Calu3 (cell line): ENCODE measurements around the gene CYTH1. TPM values are rescaled to one million over a fixed set of nuclear protein-coding genes. Genes with fewer than 3 reads are reported as not detected.

ENCODE experiments used
- BruUV-seq: library from RNA; stranded (reverse); fragments of 400-500 nt; replicated peaks from 2 replicates; lab custom pipeline; 2021; lab: Mats Ljungman, UMichigan
- CTCF ChIA-PET: fragments of 300-600 bp; sonication (Branson Sonifier 250); formaldehyde crosslinking; loops from one replicate; lab custom pipeline; 2022; ENCODE audit warnings: antibody characterized with exemption; lab: Charles Lee
- DNase-seq: peaks from one replicate; pipeline ENCODE4 v3.0.0; 2022
- H3K27ac Mint-ChIP-seq: one replicate; pipeline ENCODE4 v1.8.0; 2022; ENCODE audit warnings: mixed read lengths; ENCODE audit not compliant: unreplicated experiment
- H3K27me3 Mint-ChIP-seq: one replicate; pipeline ENCODE4 v1.8.0; 2022; ENCODE audit warnings: mixed read lengths; ENCODE audit not compliant: unreplicated experiment
- H3K36me3 Mint-ChIP-seq: one replicate; pipeline ENCODE4 v1.8.0; 2022; ENCODE audit warnings: mild to moderate bottlenecking, moderate library complexity, mixed read lengths; ENCODE audit not compliant: insufficient read depth, unreplicated experiment
- H3K4me1 Mint-ChIP-seq: one replicate; pipeline ENCODE4 v1.8.0; 2022; ENCODE audit warnings: mild to moderate bottlenecking, low read depth, mixed read lengths; ENCODE audit not compliant: unreplicated experiment
- H3K4me3 Mint-ChIP-seq: one replicate; pipeline ENCODE4 v1.8.0; 2022; ENCODE audit warnings: mild to moderate bottlenecking, low read depth, moderate library complexity, mixed read lengths; ENCODE audit not compliant: unreplicated experiment
- H3K9me3 Mint-ChIP-seq: one replicate; pipeline ENCODE4 v1.8.0; 2022; ENCODE audit warnings: low read depth, mixed read lengths; ENCODE audit not compliant: unreplicated experiment
- intact Hi-C: fragments of 100-400 bp; cut with micrococcal nuclease; formaldehyde crosslinking; loops from one replicate; pipeline ENCODE4 v1.10.0; 2022; ENCODE audit not compliant: unreplicated experiment
- total RNA-seq: library from RNA; stranded (reverse); gene quantifications from 2 replicates; pipeline ENCODE4 v1.2.3, GENCODE V29; 2022
- TF ChIP-seq, protein P1 (sequence below): fragments of 200-600 bp; IDR thresholded peaks from one replicate; pipeline ENCODE4 v1.8.0; 2022; ENCODE audit warnings: antibody characterized with exemption; ENCODE audit not compliant: unreplicated experiment

The CYTH1 gene
- total RNA-seq, 1 experiment from 2014 or later = 40.5 TPM

DNA sequence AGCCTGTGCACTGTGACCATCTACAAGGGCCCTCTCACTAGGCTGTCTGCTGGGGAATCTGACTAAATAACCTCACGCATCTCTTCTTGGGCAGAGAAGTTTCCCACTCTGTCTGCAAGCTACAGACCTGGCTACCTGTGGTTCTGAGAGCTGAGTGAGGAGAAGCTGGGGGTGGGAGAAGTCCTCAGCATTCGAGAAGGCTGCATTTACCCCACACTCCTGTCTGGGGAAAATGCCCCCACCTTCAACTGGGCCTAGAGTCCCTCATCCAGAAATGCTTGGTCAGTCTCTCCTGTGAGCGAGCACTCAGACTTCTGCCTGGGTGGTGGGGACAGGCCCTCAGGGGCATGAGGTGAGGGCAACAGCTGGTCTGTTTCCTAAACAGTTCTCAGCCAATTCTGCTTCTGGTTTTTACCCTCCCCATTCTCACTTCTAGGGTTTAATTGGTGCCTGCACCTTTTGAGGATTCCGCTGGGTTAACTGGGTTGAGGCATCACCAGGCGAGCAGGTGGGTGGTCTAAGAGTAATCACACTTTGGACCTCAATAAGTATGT, 98.6 kb downstream of the CYTH1 start:
- Mint-ChIP-seq H3K4me1 (peaks cover 16% of the 10 kb centered on the region), H3K36me3 (peaks cover 25% of the 10 kb centered on the region), H3K9me3 (no peaks in the 10 kb centered on the region), H3K4me3 (no peak overlapping the region), H3K27ac (no peak overlapping the region), H3K27me3 (no peaks in the 10 kb centered on the region)
- BruUV-seq = no TSS peak
- DNase-seq = no peak
- intact Hi-C loops = no loop called here
- CTCF ChIA-PET = no interaction called here
- TF ChIP-seq, protein P1, sequence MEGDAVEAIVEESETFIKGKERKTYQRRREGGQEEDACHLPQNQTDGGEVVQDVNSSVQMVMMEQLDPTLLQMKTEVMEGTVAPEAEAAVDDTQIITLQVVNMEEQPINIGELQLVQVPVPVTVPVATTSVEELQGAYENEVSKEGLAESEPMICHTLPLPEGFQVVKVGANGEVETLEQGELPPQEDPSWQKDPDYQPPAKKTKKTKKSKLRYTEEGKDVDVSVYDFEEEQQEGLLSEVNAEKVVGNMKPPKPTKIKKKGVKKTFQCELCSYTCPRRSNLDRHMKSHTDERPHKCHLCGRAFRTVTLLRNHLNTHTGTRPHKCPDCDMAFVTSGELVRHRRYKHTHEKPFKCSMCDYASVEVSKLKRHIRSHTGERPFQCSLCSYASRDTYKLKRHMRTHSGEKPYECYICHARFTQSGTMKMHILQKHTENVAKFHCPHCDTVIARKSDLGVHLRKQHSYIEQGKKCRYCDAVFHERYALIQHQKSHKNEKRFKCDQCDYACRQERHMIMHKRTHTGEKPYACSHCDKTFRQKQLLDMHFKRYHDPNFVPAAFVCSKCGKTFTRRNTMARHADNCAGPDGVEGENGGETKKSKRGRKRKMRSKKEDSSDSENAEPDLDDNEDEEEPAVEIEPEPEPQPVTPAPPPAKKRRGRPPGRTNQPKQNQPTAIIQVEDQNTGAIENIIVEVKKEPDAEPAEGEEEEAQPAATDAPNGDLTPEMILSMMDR = no peak

DNA sequence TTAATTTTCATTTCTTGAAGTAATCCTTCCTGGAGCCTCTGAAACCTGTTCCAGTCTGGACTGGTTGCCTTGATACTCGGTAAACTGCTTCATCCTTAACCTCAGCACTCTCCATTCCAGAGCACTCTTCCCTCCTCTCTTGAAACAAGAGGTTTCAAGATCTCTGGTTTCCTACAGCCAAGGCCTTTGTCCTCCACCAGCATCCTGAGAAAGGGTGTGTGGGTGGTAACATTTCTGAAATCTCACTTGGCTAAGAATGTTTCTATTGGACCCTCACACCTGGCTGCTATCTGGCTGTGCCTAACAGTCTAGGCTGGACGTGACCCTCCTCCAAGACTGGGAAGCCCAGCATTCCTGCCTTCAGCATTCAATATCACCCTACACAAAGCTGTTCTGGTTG, 99.7 kb downstream of the CYTH1 start:
- peaks cover 33% of the 10 kb centered on the region for H3K36me3 Mint-ChIP-seq
- no TSS peak for BruUV-seq
- no peak for DNase-seq
- H3K4me1 Mint-ChIP-seq = peaks cover 16% of the 10 kb centered on the region
- intact Hi-C loops = no loop called here
- no peak overlapping the region for H3K27ac Mint-ChIP-seq
- no peaks in the 10 kb centered on the region for H3K9me3 Mint-ChIP-seq
- no peak overlapping the region for H3K4me3 Mint-ChIP-seq
- CTCF ChIA-PET = no interaction called here
- H3K27me3 Mint-ChIP-seq = no peaks in the 10 kb centered on the region
- TF ChIP-seq, protein P1 = no peak

DNA sequence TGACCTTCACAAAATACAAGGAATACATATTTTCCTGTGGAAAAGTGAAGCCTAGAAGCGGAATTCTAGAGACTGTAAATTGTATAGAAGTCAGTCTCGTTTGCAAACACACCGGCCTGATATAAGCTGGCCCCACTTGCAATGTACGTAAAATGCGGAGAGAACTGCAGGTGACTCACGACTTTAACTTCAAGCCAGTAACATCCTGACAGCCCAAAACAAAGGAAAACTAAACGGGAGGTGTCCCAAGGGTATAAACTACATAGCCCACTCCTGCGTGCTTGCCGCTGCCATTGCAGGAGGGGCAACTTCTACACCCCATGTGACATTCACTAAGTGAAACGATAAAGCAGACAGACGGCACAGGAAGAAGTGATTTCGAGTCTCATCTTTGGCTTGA, 101.6 kb downstream of the CYTH1 start:
- BruUV-seq = no TSS peak
- H3K27ac Mint-ChIP-seq = no peak overlapping the region
- CTCF ChIA-PET = no interaction called here
- peaks cover 16% of the 10 kb centered on the region for H3K4me1 Mint-ChIP-seq
- TF ChIP-seq, protein P1 = no peak
- intact Hi-C loops = no loop called here
- peaks cover 33% of the 10 kb centered on the region for H3K36me3 Mint-ChIP-seq
- H3K9me3 Mint-ChIP-seq = no peaks in the 10 kb centered on the region
- DNase-seq = no peak
- no peaks in the 10 kb centered on the region for H3K27me3 Mint-ChIP-seq
- H3K4me3 Mint-ChIP-seq = no peak overlapping the region

DNA sequence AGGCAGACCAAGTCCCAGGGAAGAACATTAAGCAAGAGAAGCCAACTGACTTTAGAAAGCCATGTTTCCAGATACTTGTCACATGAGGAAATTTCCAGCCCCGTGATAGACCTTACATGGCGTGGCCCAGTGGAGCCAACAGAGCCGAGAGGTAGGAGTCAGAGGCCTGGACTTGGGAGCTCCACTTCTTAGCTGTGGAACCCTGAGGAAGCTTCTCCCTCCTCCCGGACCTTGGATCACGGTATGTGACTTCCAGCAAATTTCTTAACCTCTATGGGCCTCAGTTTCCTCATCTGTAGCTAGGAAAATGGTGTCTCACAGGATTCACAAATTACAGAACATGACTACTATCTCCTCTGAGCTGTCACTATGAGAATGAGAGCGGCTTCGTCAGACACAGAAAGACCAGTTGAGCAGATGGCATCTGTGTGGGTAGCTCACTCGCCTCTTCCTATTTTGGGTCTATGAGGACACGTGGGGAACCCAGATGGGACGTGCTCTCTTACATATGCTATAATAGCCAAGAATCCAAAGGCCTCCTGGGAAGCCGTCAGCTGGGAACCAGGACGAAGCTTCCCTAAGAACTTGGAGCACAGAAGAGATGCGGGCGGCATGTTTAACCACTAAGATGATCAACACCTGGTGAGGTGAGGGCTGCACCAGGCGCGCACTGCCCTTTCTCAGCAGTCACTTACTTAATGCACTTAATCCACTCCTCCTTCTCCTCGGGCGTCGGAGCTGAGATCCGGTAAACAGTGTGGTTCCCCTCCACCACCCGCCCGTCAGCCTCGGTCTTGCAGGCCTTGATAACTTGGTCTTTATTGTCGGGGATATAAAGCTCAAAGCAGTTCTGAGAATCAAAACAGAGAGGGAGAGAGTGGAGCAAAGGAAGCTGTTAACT, 102.3 kb downstream of the CYTH1 start:
- H3K4me1 Mint-ChIP-seq = peaks cover 16% of the 10 kb centered on the region
- TF ChIP-seq, protein P1 = no peak
- H3K9me3 Mint-ChIP-seq = no peaks in the 10 kb centered on the region
- intact Hi-C loops = no loop called here
- H3K27me3 Mint-ChIP-seq = no peaks in the 10 kb centered on the region
- no peak for DNase-seq
- CTCF ChIA-PET = no interaction called here
- BruUV-seq = no TSS peak
- H3K36me3 Mint-ChIP-seq = peaks cover 33% of the 10 kb centered on the region
- no peak overlapping the region for H3K4me3 Mint-ChIP-seq
- H3K27ac Mint-ChIP-seq = no peak overlapping the region
